BLaER1 treated with 17β-estradiol and CSF1 and Interleukin-3, amounts not matched to agents 10 nM and 100 nM (cell line): ENCODE results near the gene ZMYND10.

Experiments used
- H3K27ac ChIP-seq, 11 experiments: shearing (Covaris generic); formaldehyde crosslinking; 2 replicates each; pipeline ENCODE4 v1.8.1; 2022
- H3K27me3 ChIP-seq, 11 experiments: shearing (Covaris generic); formaldehyde crosslinking; 2 replicates each; pipeline ENCODE4 v1.8.1; 2022
- H3K36me3 ChIP-seq, 11 experiments: shearing (Covaris generic); formaldehyde crosslinking; 2 replicates each; pipeline ENCODE4 v1.8.1; 2022
- H3K4me1 ChIP-seq, 10 experiments: shearing (Covaris generic); formaldehyde crosslinking; 2 replicates each; pipeline ENCODE4 v1.8.1; 2022
- H3K4me2 ChIP-seq, 11 experiments: shearing (Covaris generic); formaldehyde crosslinking; 2 replicates each; pipeline ENCODE4 v1.8.1; 2022
- H3K4me3 ChIP-seq, 10 experiments: shearing (Covaris generic); formaldehyde crosslinking; 2 replicates each; pipeline ENCODE4 v1.8.1; 2022
- H3K9ac ChIP-seq, 11 experiments: shearing (Covaris generic); formaldehyde crosslinking; 2 replicates each; pipeline ENCODE4 v1.8.1; 2022
- H3K9me3 ChIP-seq, 11 experiments: shearing (Covaris generic); formaldehyde crosslinking; replicated peaks in 1 of 11; 2 replicates each; pipeline ENCODE4 v1.8.1; 2022
- H4K20me1 ChIP-seq, 11 experiments: shearing (Covaris generic); formaldehyde crosslinking; 2 replicates each; pipeline ENCODE4 v1.8.1; 2022
- Cebpa-rat ChIP-seq, 11 experiments: shearing (Covaris generic); IDR thresholded peaks; 2 replicates each; pipeline ENCODE4 v1.8.1; 2022

ZMYND10 gene

GRCh38 chr3:50359760-50360110 is 14.2 kb upstream of the ZMYND10 start:
- H3K27me3 ChIP-seq: no peaks in the 10 kb centered on the region
- peaks cover 23 to 37% (median 28%) of the 10 kb centered on the region in 11 experiments for H3K36me3 ChIP-seq
- H3K4me1 ChIP-seq: peaks cover 44 to 62% (median 58%) of the 10 kb centered on the region in 10 experiments
- no peak for TF ChIP-seq Cebpa-rat (IDR thresholded peaks at IDR 0.05)
- H3K4me2 ChIP-seq: peak overlapping the region; percentile 29 to 100 (median 55); a peak in 18 of 22 replicates
- peaks cover 40 to 44% (median 43%) of the 10 kb centered on the region in 11 experiments for H4K20me1 ChIP-seq
- H3K4me3 ChIP-seq: peak overlapping the region in 4 of 10 experiments; percentile 72 to 82 (median 78); a peak in 5 of 20 replicates
- peak overlapping the region in 3 of 11 experiments; percentile 16 to 92 (median 91); a peak in 2 of 22 replicates for H3K9ac ChIP-seq
- H3K27ac ChIP-seq: peak overlapping the region in 3 of 11 experiments; percentile 15 to 96 (median 47); a peak in 6 of 22 replicates
- H3K9me3 ChIP-seq: no peaks in the 10 kb centered on the region

- peak within 1 kb of the TSS; percentile 84 to 96 (median 91) for H3K27ac ChIP-seq
- peak within 1 kb of the TSS; percentile 91 to 99 (median 93) for H3K9ac ChIP-seq
- peak within 1 kb of the TSS; percentile 92 to 100 (median 99) for H3K4me2 ChIP-seq
- no peak for TF ChIP-seq Cebpa-rat (IDR thresholded peaks at IDR 0.05)
- peaks cover 29 to 43% (median 34%) of the 10 kb centered on the region in 11 experiments for H3K36me3 ChIP-seq
- no peaks in the 10 kb centered on the region for H3K9me3 ChIP-seq
- H3K27me3 ChIP-seq: no peaks in the 10 kb centered on the region
- peaks cover 46 to 50% (median 49%) of the 10 kb centered on the region in 11 experiments for H4K20me1 ChIP-seq
- H3K4me1 ChIP-seq: peaks cover 44 to 59% (median 53%) of the 10 kb centered on the region in 10 experiments
- H3K4me3 ChIP-seq: peak within 1 kb of the TSS; percentile 72 to 96 (median 82)
Measured at GRCh38 chr3:50358911-50359759, 13.6 kb upstream of the ZMYND10 start, which contains the start of gene TMEM115. Gene TMEM115 (minus strand): TSS chr3:50359521. CDS start chr3:50359063, 458 bp downstream.

DNA sequence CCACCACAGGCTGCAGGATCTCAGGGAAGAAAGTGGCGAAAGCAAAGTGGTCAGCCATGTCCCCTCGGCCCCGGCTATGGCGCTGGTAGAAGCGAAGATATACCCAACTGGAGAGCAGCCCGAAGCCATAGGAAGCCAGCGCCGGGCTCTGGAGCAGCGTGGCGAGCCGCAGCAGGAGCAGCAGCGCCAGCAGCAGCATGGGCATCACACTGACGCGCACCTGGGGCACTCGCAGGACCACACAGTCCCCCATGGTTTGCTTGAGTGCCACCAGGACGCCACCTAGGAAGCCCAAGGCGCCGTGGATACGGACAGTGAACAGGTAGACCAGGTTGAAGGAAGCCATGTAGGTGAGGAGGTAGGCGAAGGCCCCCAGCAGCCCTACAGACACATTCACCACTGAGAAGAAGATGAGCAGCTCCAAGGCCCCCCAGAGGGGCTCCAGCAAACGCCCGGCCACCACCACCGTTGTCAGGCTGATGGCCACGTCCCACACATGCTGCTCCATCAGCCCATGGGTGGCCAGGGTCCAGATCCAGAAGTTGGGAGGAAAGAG is 12.9 kb upstream of the ZMYND10 start:
- Histone ChIP-seq H3K4me2 (peak overlapping the region; percentile 92 to 100 (median 99)), H3K27ac (peak overlapping the region; percentile 84 to 96 (median 91)), H3K9me3 (no peaks in the 10 kb centered on the region), H3K4me3 (peak overlapping the region; percentile 72 to 96 (median 82)), H3K9ac (peak overlapping the region; percentile 91 to 99 (median 93)), H3K27me3 (no peaks in the 10 kb centered on the region), H3K4me1 (peaks cover 42 to 64% (median 55%) of the 10 kb centered on the region in 10 experiments), H3K36me3 (peaks cover 36 to 50% (median 41%) of the 10 kb centered on the region in 11 experiments), H4K20me1 (peaks cover 53 to 57% (median 56%) of the 10 kb centered on the region in 11 experiments)
- no peak for TF ChIP-seq Cebpa-rat (IDR thresholded peaks at IDR 0.05)

- peak overlapping the region; percentile 91 to 99 (median 93) for H3K9ac ChIP-seq
- no peaks in the 10 kb centered on the region for H3K9me3 ChIP-seq
- peaks cover 42 to 60% (median 51%) of the 10 kb centered on the region in 11 experiments for H3K36me3 ChIP-seq
- H3K27ac ChIP-seq: peak overlapping the region in 9 of 11 experiments; percentile 6 to 96 (median 47); a peak in 14 of 22 replicates
- peak overlapping the region; percentile 92 to 100 (median 99) for H3K4me2 ChIP-seq
- no peak for TF ChIP-seq Cebpa-rat (IDR thresholded peaks at IDR 0.05)
- H3K4me3 ChIP-seq: peak overlapping the region; percentile 72 to 96 (median 82)
- H3K4me1 ChIP-seq: peaks cover 42 to 73% (median 61%) of the 10 kb centered on the region in 10 experiments
- H3K27me3 ChIP-seq: no peaks in the 10 kb centered on the region
- peaks cover 59 to 67% (median 65%) of the 10 kb centered on the region in 11 experiments for H4K20me1 ChIP-seq
Measured at GRCh38 chr3:50357481-50357880, 11.9 kb upstream of the ZMYND10 start.

- peaks cover 40 to 74% (median 67%) of the 10 kb centered on the region in 10 experiments for H3K4me1 ChIP-seq
- H3K4me2 ChIP-seq: peak overlapping the region; percentile 92 to 100 (median 99)
- peaks cover 42 to 69% (median 58%) of the 10 kb centered on the region in 11 experiments for H3K36me3 ChIP-seq
- H3K9me3 ChIP-seq: no peaks in the 10 kb centered on the region
- peak overlapping the region; percentile 91 to 99 (median 93); a peak in 20 of 22 replicates for H3K9ac ChIP-seq
- H3K27ac ChIP-seq: peak overlapping the region in 5 of 11 experiments; percentile 8 to 96 (median 91); a peak in 5 of 22 replicates
- no peak for TF ChIP-seq Cebpa-rat (IDR thresholded peaks at IDR 0.05)
- H4K20me1 ChIP-seq: peaks cover 60 to 76% (median 74%) of the 10 kb centered on the region in 11 experiments
- H3K4me3 ChIP-seq: peak overlapping the region; percentile 72 to 96 (median 82)
- no peaks in the 10 kb centered on the region for H3K27me3 ChIP-seq
Measured at GRCh38 chr3:50356553-50356952, 11.0 kb upstream of the ZMYND10 start.

DNA sequence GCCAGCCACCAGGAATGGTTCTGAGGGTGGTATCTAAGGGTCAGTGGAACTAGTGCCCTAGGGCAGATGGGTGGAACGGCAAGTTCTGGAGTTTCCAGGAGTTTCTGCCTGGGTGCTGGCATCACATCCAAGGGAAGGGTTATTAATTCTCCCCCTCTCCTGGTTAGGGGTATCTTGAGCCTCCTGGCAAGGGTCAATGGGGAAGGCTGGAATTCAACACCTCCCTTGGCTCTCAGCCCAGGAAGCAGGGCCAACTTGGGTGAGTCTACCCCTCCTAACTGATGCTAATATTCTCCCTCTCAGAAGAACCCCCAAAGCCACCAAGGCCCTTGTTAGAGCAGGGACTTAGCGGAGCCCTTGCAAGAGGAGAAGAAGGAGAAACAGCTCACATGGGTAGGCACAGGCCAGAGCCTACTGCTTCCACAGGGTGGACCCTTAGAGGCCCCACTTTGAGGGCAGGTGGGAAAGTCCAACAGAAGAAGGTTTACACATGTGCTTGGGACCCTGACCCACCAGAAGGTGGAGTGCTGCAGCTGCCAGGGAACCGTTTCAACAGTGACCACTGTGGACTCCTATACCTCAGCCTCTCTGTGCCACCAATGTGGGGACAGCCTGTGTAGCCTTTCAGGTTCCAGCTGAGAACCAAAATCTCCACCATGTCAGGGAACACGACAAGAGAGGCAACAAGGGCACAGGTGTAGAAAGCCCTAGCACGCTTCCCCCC is 10.5 kb upstream of the ZMYND10 start:
- H3K4me1 ChIP-seq: peaks cover 46 to 78% (median 72%) of the 10 kb centered on the region in 10 experiments
- H3K27ac ChIP-seq: peak overlapping the region in 5 of 11 experiments; percentile 8 to 96 (median 18); a peak in 5 of 22 replicates
- H3K4me2 ChIP-seq: peak overlapping the region; percentile 92 to 100 (median 99)
- peaks cover 42 to 72% (median 60%) of the 10 kb centered on the region in 11 experiments for H3K36me3 ChIP-seq
- H4K20me1 ChIP-seq: peaks cover 64 to 82% (median 80%) of the 10 kb centered on the region in 11 experiments
- TF ChIP-seq Cebpa-rat (IDR thresholded peaks at IDR 0.05): no peak
- no peaks in the 10 kb centered on the region for H3K9me3 ChIP-seq
- H3K27me3 ChIP-seq: no peaks in the 10 kb centered on the region
- H3K4me3 ChIP-seq: peak overlapping the region; percentile 72 to 96 (median 82); a peak in 19 of 20 replicates
- H3K9ac ChIP-seq: peak overlapping the region; percentile 91 to 99 (median 93); a peak in 19 of 22 replicates

DNA sequence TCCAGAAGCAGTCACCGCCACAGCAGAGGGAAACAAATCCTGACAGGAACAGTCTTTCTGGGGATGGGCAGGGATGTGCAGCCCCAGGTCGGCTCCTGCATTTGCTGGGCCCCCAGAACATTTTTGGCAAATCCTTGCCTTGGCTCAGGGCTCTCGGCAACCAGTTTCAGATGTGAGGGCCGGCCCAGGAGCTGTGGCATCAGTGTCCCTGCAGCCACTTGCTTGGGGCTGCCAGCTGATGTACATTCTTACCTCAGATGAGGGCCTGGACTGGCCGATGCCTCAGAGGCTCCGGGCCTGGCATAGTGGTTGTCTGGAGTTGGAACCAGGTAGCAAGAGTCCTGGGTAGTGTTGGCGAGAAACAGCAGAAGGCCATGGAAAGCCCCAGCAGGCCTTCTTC is 9.3 kb upstream of the ZMYND10 start:
- H3K9me3 ChIP-seq: no peaks in the 10 kb centered on the region
- H4K20me1 ChIP-seq: peaks cover 64 to 82% (median 80%) of the 10 kb centered on the region in 11 experiments
- H3K27ac ChIP-seq: peak overlapping the region in 2 of 11 experiments; percentile 22 to 31; a peak in 4 of 22 replicates
- H3K36me3 ChIP-seq: peaks cover 42 to 72% (median 60%) of the 10 kb centered on the region in 11 experiments
- no peak overlapping the region for H3K4me3 ChIP-seq
- H3K27me3 ChIP-seq: no peaks in the 10 kb centered on the region
- TF ChIP-seq Cebpa-rat (IDR thresholded peaks at IDR 0.05): no peak
- peak overlapping the region in 6 of 11 experiments; percentile 97 to 100 (median 100); a peak in 9 of 22 replicates for H3K4me2 ChIP-seq
- peaks cover 53 to 85% (median 77%) of the 10 kb centered on the region in 10 experiments for H3K4me1 ChIP-seq
- peak overlapping the region in 6 of 11 experiments; percentile 14 to 99 (median 94); a peak in 2 of 22 replicates for H3K9ac ChIP-seq
